ENCODE measurements around the gene PCSK5. TPM values are rescaled to one million over a fixed set of nuclear protein-coding genes. Genes with fewer than 3 reads are reported as not detected.

Gene PCSK5
- total RNA-seq, 1 donor from 2014 or later, result 3.2 TPM

GRCh38 chr9:76373173-76373783 is 482.8 kb downstream of the PCSK5 start:
- ATAC-seq, result peak; percentile 87
- DNase-seq (ENCODE audit: low spot score), result peak; percentile 96

GRCh38 chr9:76373784-76374474 is 483.5 kb downstream of the PCSK5 start:
- ATAC-seq, result no peak
- DNase-seq (ENCODE audit: low spot score), result no peak

- DNase-seq (ENCODE audit: low spot score), result peak; percentile 79
Measured at GRCh38 chr9:76374783-76375559, 484.5 kb downstream of the PCSK5 start.

GRCh38 chr9:76377791-76378190 is 487.3 kb downstream of the PCSK5 start:
- no peak for ATAC-seq
- no peak for DNase-seq (ENCODE audit: low spot score)

More at GRCh38 chr9:76374783-76375559, 484.5 kb downstream of the PCSK5 start:
- peak; percentile 76 for ATAC-seq

GRCh38 chr9:76378367-76379073 is 488.0 kb downstream of the PCSK5 start:
- ATAC-seq, result no peak
- DNase-seq (ENCODE audit: low spot score), result no peak

- ATAC-seq (no peak), DNase-seq (ENCODE audit: low spot score) (no peak)
Measured at GRCh38 chr9:76379494-76379893, 489.0 kb downstream of the PCSK5 start.

- ATAC-seq (no peak), DNase-seq (ENCODE audit: low spot score) (no peak)
Measured at GRCh38 chr9:76390656-76391055, 500.2 kb downstream of the PCSK5 start.

GRCh38 chr9:76394195-76394959 is 503.9 kb downstream of the PCSK5 start, which contains the start of gene RFK:
Gene RFK, minus strand, starts transcription at chr9:76394426. Its CDS starts 255 bp downstream, at chr9:76394171.
- DNase-seq (ENCODE audit: low spot score) (peak; percentile 95), ATAC-seq (peak; percentile 92)

- peak; percentile 69 for ATAC-seq
- peak; percentile 80 for DNase-seq (ENCODE audit: low spot score)
Measured at GRCh38 chr9:76394960-76395252, 504.4 kb downstream of the PCSK5 start.

GRCh38 chr9:76395381-76395780 is 504.9 kb downstream of the PCSK5 start:
- no peak for DNase-seq (ENCODE audit: low spot score)

GRCh38 chr9:76396144-76396543 is 505.7 kb downstream of the PCSK5 start:
- DNase-seq (ENCODE audit: low spot score) (no peak), ATAC-seq (no peak)

More at GRCh38 chr9:76395381-76395780, 504.9 kb downstream of the PCSK5 start:
- ATAC-seq, result no peak

GRCh38 chr9:76396597-76396996 is 506.1 kb downstream of the PCSK5 start:
- no peak for DNase-seq (ENCODE audit: low spot score)
- ATAC-seq, result no peak

- DNase-seq (ENCODE audit: low spot score) (no peak), ATAC-seq (no peak)
Measured at GRCh38 chr9:76399856-76400255, 509.4 kb downstream of the PCSK5 start.

GRCh38 chr9:76400534-76401096 is 510.1 kb downstream of the PCSK5 start:
- no peak for ATAC-seq

GRCh38 chr9:76401176-76401575 is 510.7 kb downstream of the PCSK5 start:
- no peak for ATAC-seq
- no peak for DNase-seq (ENCODE audit: low spot score)

More at GRCh38 chr9:76400534-76401096, 510.1 kb downstream of the PCSK5 start:
- DNase-seq (ENCODE audit: low spot score), result no peak

- DNase-seq (ENCODE audit: low spot score) (no peak), ATAC-seq (peak; percentile 73)
Measured at GRCh38 chr9:76401580-76402354, 511.3 kb downstream of the PCSK5 start.

GRCh38 chr9:76403352-76403751 is 512.9 kb downstream of the PCSK5 start:
- DNase-seq (ENCODE audit: low spot score), result no peak
- peak; percentile 91 for ATAC-seq

GRCh38 chr9:76404401-76404800 is 513.9 kb downstream of the PCSK5 start:
- DNase-seq (ENCODE audit: low spot score) (no peak), ATAC-seq (peak; percentile 66)

- DNase-seq (ENCODE audit: low spot score) (no peak), ATAC-seq (no peak)
Measured at GRCh38 chr9:76405340-76405739, 514.9 kb downstream of the PCSK5 start.

Data from left lobe of liver (tissue), 2 donors.